Endothelial cell of umbilical vein (primary cell): ENCODE results near the gene SPAG9.

Experiments
- EZH2 ChIP-seq: IDR thresholded peaks from 2 replicates; pipeline ENCODE4 v1.6.1; 2012; ENCODE audit warnings: borderline replicate concordance, low read depth, mild to moderate bottlenecking, moderate library complexity, low read length, inconsistent platforms; ENCODE audit not compliant: severe bottlenecking
- MAX ChIP-seq: IDR thresholded peaks from 2 replicates; pipeline ENCODE4 v1.6.1; 2011; ENCODE audit not compliant: insufficient read depth, insufficient read length
- TF ChIP-seq, protein P1 (sequence below), 2 donors: IDR thresholded peaks; 1 replicate in 1 of 2; 2 replicates in 1 of 2; pipeline ENCODE4 v1.5.1; 2011; ENCODE audit warnings: low read length in 2 of 2, mild to moderate bottlenecking in 2 of 2, moderate library complexity in 2 of 2, control low read depth in 1 of 2, inconsistent platforms in 1 of 2, low read depth in 1 of 2; ENCODE audit not compliant: insufficient read depth in 1 of 2; ENCODE audit errors: extremely low read depth in 1 of 2

- TF ChIP-seq MAX (no peak), EZH2 (no peak)
- TF ChIP-seq, protein P1, sequence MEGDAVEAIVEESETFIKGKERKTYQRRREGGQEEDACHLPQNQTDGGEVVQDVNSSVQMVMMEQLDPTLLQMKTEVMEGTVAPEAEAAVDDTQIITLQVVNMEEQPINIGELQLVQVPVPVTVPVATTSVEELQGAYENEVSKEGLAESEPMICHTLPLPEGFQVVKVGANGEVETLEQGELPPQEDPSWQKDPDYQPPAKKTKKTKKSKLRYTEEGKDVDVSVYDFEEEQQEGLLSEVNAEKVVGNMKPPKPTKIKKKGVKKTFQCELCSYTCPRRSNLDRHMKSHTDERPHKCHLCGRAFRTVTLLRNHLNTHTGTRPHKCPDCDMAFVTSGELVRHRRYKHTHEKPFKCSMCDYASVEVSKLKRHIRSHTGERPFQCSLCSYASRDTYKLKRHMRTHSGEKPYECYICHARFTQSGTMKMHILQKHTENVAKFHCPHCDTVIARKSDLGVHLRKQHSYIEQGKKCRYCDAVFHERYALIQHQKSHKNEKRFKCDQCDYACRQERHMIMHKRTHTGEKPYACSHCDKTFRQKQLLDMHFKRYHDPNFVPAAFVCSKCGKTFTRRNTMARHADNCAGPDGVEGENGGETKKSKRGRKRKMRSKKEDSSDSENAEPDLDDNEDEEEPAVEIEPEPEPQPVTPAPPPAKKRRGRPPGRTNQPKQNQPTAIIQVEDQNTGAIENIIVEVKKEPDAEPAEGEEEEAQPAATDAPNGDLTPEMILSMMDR (IDR thresholded peaks at IDR 0.05; ENCODE audit: extremely low read depth in 1 of 2, insufficient read depth in 1 of 2, low read depth in 1 of 2, low read length in 2 of 2), result no peak
Measured at GRCh38 chr17:50953831-50954601, 166.7 kb downstream of the SPAG9 start.
